ENCODE measurements around the gene AP1M1.

DNA sequence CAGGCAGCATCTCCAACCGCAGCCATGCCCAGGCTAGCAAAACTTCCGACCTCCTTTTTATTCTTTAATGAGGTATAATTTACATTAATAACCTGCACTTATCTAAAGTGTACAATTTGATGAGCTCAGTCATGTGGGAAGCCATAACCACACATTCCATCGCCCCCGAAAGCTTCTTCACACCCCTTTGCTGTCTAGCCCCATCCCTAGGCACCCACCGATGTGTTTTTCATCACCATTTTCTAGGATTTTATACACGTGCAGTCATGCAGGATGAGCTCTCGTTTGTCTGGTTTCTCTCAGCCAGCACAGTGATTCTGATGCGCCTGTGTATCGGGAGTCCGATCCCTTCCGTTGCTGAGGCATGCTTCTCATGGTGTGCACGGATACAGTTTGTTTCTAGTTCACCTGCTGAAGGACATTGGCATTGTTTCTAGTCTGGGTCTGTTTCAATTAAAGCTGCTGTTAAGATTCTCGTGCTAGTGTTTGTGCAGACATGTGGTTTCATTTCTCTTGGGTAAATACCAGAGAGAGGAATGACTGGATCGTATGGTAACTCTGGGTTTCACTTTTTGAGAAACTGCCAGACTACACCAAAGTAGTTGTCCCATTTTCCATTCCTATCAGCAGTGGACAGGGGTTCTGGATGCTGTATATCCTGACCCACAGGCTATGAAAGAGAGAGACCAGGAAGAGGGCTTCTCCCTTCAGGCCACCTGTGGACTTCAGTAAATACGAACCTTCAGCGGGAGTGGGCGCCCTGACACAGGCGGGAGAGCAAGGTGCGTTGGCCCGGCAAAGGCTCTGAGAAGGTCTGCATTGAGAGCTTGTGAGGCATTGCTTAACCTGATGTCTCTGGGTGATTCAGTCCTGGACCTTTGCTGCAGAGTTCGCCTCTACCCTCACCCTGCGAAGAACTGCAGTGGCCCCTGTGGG is 4.9 kb downstream of the AP1M1 start:
- TF ChIP-seq, protein P1, sequence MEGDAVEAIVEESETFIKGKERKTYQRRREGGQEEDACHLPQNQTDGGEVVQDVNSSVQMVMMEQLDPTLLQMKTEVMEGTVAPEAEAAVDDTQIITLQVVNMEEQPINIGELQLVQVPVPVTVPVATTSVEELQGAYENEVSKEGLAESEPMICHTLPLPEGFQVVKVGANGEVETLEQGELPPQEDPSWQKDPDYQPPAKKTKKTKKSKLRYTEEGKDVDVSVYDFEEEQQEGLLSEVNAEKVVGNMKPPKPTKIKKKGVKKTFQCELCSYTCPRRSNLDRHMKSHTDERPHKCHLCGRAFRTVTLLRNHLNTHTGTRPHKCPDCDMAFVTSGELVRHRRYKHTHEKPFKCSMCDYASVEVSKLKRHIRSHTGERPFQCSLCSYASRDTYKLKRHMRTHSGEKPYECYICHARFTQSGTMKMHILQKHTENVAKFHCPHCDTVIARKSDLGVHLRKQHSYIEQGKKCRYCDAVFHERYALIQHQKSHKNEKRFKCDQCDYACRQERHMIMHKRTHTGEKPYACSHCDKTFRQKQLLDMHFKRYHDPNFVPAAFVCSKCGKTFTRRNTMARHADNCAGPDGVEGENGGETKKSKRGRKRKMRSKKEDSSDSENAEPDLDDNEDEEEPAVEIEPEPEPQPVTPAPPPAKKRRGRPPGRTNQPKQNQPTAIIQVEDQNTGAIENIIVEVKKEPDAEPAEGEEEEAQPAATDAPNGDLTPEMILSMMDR (IDR thresholded peaks at IDR 0.05; ENCODE audit: poor library complexity) = no peak
- TF ChIP-seq EZH2 (IDR thresholded peaks at IDR 0.05; ENCODE audit: borderline replicate concordance) = no peak

Measured in hepatocyte (in vitro differentiated cells).